K562 (cell line): ENCODE results near the gene PIAS3. TPM values are rescaled to one million over a fixed set of nuclear protein-coding genes. Genes with fewer than 3 reads are reported as not detected.
A peak's percentile ranks its signal among the peaks of the same experiment; 100 is the strongest.

Experiments used
- ATAC-seq: fragments of 200-7000 bp; cut with Tn5 transposase; 3 replicates; pipeline ENCODE4 v1.9.1; 2020; ENCODE audit warnings: moderate library complexity
- BruUV-seq: library from RNA; stranded (reverse); fragments of 400-500 nt; replicated peaks from 2 replicates; lab custom pipeline; 2021; lab: Mats Ljungman, UMichigan
- CTCF ChIA-PET: fragments of 300-600 bp; formaldehyde crosslinking; extraction: SDS; loops from one replicate; lab custom pipeline; 2021; ENCODE audit warnings: low intra/inter-chr PET ratio; lab: Yijun Ruan, JAX
- POLR2A ChIA-PET: fragments of 300-600, 350-650 bp; sonication (Branson Sonifier 250); formaldehyde crosslinking; extraction: SDS; loops from one replicate; lab custom pipeline; 2021; ENCODE audit warnings: antibody characterized with exemption, inconsistent platforms; lab: Yijun Ruan, JAX
- DNase-seq, 4 experiments: peaks; one replicate each; pipeline versions ENCODE4 v3.0.0 to v3.0.0-alpha.2; 2011 to 2018; ENCODE audit warnings: low spot score in 3 of 4, mixed read lengths in 3 of 4; ENCODE audit errors: extremely low read depth in 1 of 4
- FAIRE-seq: peaks from 2 replicates; lab custom pipeline; 2011; peaks lifted over from hg19 to GRCh38; lab: Jason Lieb, UNC
- H2AFZ ChIP-seq: 2 replicates; pipeline ENCODE4 v1.6.0; 2011; ENCODE audit warnings: low read depth, low read length, control low read depth, inconsistent platforms
- H3K27ac ChIP-seq: fragments of 200-600 bp; 3 replicates; pipeline ENCODE4 v1.8.0; 2011; ENCODE audit warnings: low read depth, mild to moderate bottlenecking, control low read depth, inconsistent platforms, low read length, moderate library complexity, mixed read lengths; ENCODE audit errors: extremely low read depth
- H3K27me3 ChIP-seq, 2 experiments: fragments of 300-600 bp in 1 of 2; 2 replicates in 1 of 2; 3 replicates in 1 of 2; pipeline versions ENCODE4 v1.6.0 to v1.8.0; 2011; ENCODE audit warnings: inconsistent platforms in 2 of 2, low read length in 2 of 2, mild to moderate bottlenecking in 1 of 2, mixed read lengths in 1 of 2, moderate library complexity in 1 of 2; ENCODE audit not compliant: control insufficient read depth in 2 of 2, insufficient read depth in 2 of 2
- H3K36me3 ChIP-seq: fragments of 300-600 bp; 3 replicates; pipeline ENCODE4 v1.8.0; 2011; ENCODE audit warnings: mild to moderate bottlenecking, low read length, inconsistent platforms; ENCODE audit not compliant: control insufficient read depth, insufficient read depth
- H3K4me1 ChIP-seq, 2 experiments: fragments of 200-600 bp in 1 of 2; replicated peaks in 1 of 2; 2 replicates in 1 of 2; 3 replicates in 1 of 2; pipeline versions ENCODE4 v1.5.1 to v1.8.0; 2011; ENCODE audit warnings: inconsistent platforms in 2 of 2, low read length in 2 of 2, mild to moderate bottlenecking in 1 of 2, mixed read lengths in 1 of 2, moderate library complexity in 1 of 2; ENCODE audit not compliant: control insufficient read depth in 2 of 2, insufficient read depth in 2 of 2
- H3K4me2 ChIP-seq: 2 replicates; pipeline ENCODE4 v1.6.1; 2011; ENCODE audit warnings: low read length, control low read depth, inconsistent platforms, mixed read lengths; ENCODE audit not compliant: insufficient read depth
- H3K4me3 ChIP-seq: fragments of 200-600 bp; sonication (generic), shearing (Covaris generic); 2 replicates; pipeline ENCODE4 v1.5.1; 2016; ENCODE audit warnings: control low read depth, inconsistent platforms
- H3K79me2 ChIP-seq: fragments of 200-600 bp; 3 replicates; pipeline ENCODE4 v1.8.0; 2011; ENCODE audit warnings: low read length, inconsistent platforms; ENCODE audit not compliant: control insufficient read depth, insufficient read depth
- H3K9ac ChIP-seq, 2 experiments: 2 replicates each; pipeline versions ENCODE4 v1.6.0 to v1.6.1; 2011; ENCODE audit warnings: low read depth in 2 of 2, low read length in 2 of 2, control low read depth in 1 of 2, inconsistent platforms in 1 of 2, mild to moderate bottlenecking in 1 of 2, mixed read lengths in 1 of 2; ENCODE audit not compliant: insufficient read depth in 1 of 2
- H3K9me1 ChIP-seq: one replicate; pipeline ENCODE4 v1.6.0; 2011; ENCODE audit warnings: inconsistent platforms, mild to moderate bottlenecking, low read length, moderate library complexity; ENCODE audit not compliant: control insufficient read depth, insufficient read depth
- H3K9me3 ChIP-seq: replicated peaks from 2 replicates; pipeline ENCODE4 v1.5.1; 2011; ENCODE audit warnings: low read depth, low read length, inconsistent platforms; ENCODE audit not compliant: control insufficient read depth, insufficient read depth
- H4K20me1 ChIP-seq: replicated peaks from 2 replicates; pipeline ENCODE4 v1.6.1; 2011; ENCODE audit warnings: low read length, inconsistent platforms, mixed read lengths; ENCODE audit not compliant: control insufficient read depth, insufficient read depth
- ARHGAP35 ChIP-seq: fragments of 450-650 bp; IDR thresholded peaks from 2 replicates; pipeline ENCODE4 v1.6.1; 2018; ENCODE audit not compliant: partially characterized antibody
- CHD2 ChIP-seq: IDR thresholded peaks from 2 replicates; pipeline ENCODE4 v1.6.1; 2011; ENCODE audit warnings: low read depth, low read length
- KHSRP ChIP-seq: fragments of 450-650 bp; IDR thresholded peaks from 2 replicates; pipeline ENCODE4 v1.6.1; 2017
- NCOA1 ChIP-seq: fragments of 450-650 bp; IDR thresholded peaks from 2 replicates; pipeline ENCODE4 v1.6.1; 2016; ENCODE audit warnings: low read depth
- NCOA4 ChIP-seq: fragments of 450-650 bp; IDR thresholded peaks from 2 replicates; pipeline ENCODE4 v1.6.1; 2018; ENCODE audit warnings: mild to moderate bottlenecking; ENCODE audit not compliant: partially characterized antibody
- NEUROD1 ChIP-seq: fragments of 150-350 bp; IDR thresholded peaks from 2 replicates; pipeline ENCODE4 v1.6.1; 2014; ENCODE audit warnings: borderline replicate concordance, low read length, low read depth; ENCODE audit not compliant: partially characterized antibody
- NONO ChIP-seq, 2 experiments: fragments of 200-400 bp in 1 of 2; fragments of 450-650 bp in 1 of 2; formaldehyde crosslinking in 1 of 2; IDR thresholded peaks; 2 replicates each; pipeline ENCODE4 v1.6.1; 2017; ENCODE audit warnings: low read depth in 2 of 2, mild to moderate bottlenecking in 2 of 2, moderate library complexity in 2 of 2, low read length in 1 of 2
- POLR2B ChIP-seq: fragments of 450-650 bp; IDR thresholded peaks from 2 replicates; pipeline ENCODE4 v1.6.1; 2018; ENCODE audit warnings: low read depth; ENCODE audit not compliant: partially characterized antibody
- PRPF4 ChIP-seq: fragments of 200-400 bp; formaldehyde crosslinking; IDR thresholded peaks from one replicate; pipeline ENCODE4 v1.6.1; 2017; ENCODE audit warnings: low read length, low read depth, mild to moderate bottlenecking; ENCODE audit not compliant: insufficient read depth, poor library complexity, severe bottlenecking
- RHOXF2B ChIP-seq: fragments of 250-450 bp; sonication (Bioruptor Pico); conservative IDR thresholded peaks from 2 replicates; pipeline ENCODE4 v1.5.1; 2021
- TBL1XR1 ChIP-seq, 2 experiments: IDR thresholded peaks; 2 replicates each; pipeline ENCODE4 v1.6.1; 2012; ENCODE audit warnings: improper control_type of control experiment in 2 of 2, low read length in 2 of 2, mild to moderate bottlenecking in 1 of 2
- TCFL5 ChIP-seq: fragments of 250-450 bp; sonication (Bioruptor Pico); conservative IDR thresholded peaks from 2 replicates; pipeline ENCODE4 v1.6.1; 2021; ENCODE audit warnings: mild to moderate bottlenecking, moderate library complexity, matching md5 sums
- ZNF24 ChIP-seq: fragments of 450-650 bp; IDR thresholded peaks from 2 replicates; pipeline ENCODE4 v1.6.1; 2016
- ZNF311 ChIP-seq: fragments of 250-450 bp; sonication (Bioruptor Pico); IDR thresholded peaks from 2 replicates; pipeline ENCODE4 v1.4.0; 2020; ENCODE audit warnings: mild to moderate bottlenecking, moderate library complexity
- ZNF57 ChIP-seq: fragments of 450-650 bp; formaldehyde crosslinking; IDR thresholded peaks from 2 replicates; pipeline ENCODE4 v1.4.0; 2020; ENCODE audit warnings: mild to moderate bottlenecking, moderate library complexity
- WGBS: fragments of 100-300 bp; shearing (Covaris generic); methylation state at CpG from one replicate; pipeline ENCODE4 v1.1.6; 2016; ENCODE audit warnings: low coverage, mixed read lengths; ENCODE audit not compliant: insufficient coverage; ENCODE audit errors: missing lambda C conversion rate; 5-methylcytosine and 5-hydroxymethylcytosine counted together
- in situ Hi-C: fragments of 300-500 bp; cut with MboI; formaldehyde crosslinking; loops from 4 replicates; pipeline ENCODE4 v1.15.0; 2018; ENCODE audit warnings: inconsistent platforms, mixed read lengths
- intact Hi-C: fragments of 100-400 bp; cut with micrococcal nuclease; formaldehyde crosslinking; loops from 2 replicates; pipeline ENCODE4 v1.14.2; 2022
- polyA plus RNA-seq, 8 experiments: library from polyadenylated mRNA; depleted of rRNA in 4 of 8; stranded (reverse) in 5 of 8; unstranded in 3 of 8; fragments of >200 nt; fragmentation: Nextera tagmentation in 2 of 8; fragmentation: Illumina TruSeq in 1 of 8; extraction: Ambion mirVana in 2 of 8; extraction: Trizol in 1 of 8; gene quantifications; 2 replicates each; pipeline versions ENCODE4 v1.2.1 to v1.2.3, GENCODE V29; 2011 to 2014; ENCODE audit warnings: inconsistent platforms in 1 of 8, missing spikeins in 1 of 8
- total RNA-seq, 7 experiments: library from RNA; depleted of rRNA in 6 of 7; stranded (reverse); fragments of >200 nt in 6 of 7; fragmentation: Illumina TruSeq in 2 of 7; extraction: Trizol in 2 of 7; gene quantifications; 2 replicates each; pipeline versions ENCODE4 v1.2.1 to v1.2.3, GENCODE V29; 2011 to 2021; ENCODE audit warnings: low replicate concordance in 1 of 7
- TF ChIP-seq, protein P1 (sequence below): fragments of 450-650 bp; IDR thresholded peaks from 2 replicates; pipeline ENCODE4 v1.6.1; 2016
- TF ChIP-seq, protein P2 (sequence below): fragments of 200-800 bp; sonication (Bioruptor generic); IDR thresholded peaks from 2 replicates; pipeline ENCODE4 v1.6.1; 2017; ENCODE audit warnings: missing genetic modification characterization, missing compliant biosample characterization

PIAS3 gene
- total and polyA plus RNA-seq, 9 of the 15 experiments (the other 6 are each of a cell fraction or from before 2014, with no cell fraction given), result 1.1 to 25.6 (median 7.9) TPM

DNA sequence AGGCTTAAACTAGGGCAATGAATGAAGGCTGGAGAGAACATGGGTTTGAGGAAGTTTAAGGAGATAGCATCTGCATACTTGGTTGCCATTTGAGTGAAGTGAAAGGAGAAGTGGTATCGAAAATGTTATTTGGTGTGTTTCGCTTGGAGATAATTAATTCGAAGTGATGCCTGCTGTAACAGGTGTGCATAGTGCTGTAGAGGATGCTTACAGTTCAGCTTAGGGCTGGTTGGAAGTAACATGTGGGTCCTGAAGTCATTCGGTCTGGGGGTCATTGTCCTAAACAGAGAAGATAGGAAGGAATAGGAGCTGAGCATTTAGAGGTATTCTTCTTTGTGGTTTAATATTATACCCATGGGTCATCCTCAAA is 13.8 kb downstream of the PIAS3 start (continued):
- TF ChIP-seq POLR2B (peak; percentile 1), KHSRP (no peak), PRPF4 (no peak), ARHGAP35 (no peak), TCFL5 (CRISPR knock-in tag) (no peak)

DNA sequence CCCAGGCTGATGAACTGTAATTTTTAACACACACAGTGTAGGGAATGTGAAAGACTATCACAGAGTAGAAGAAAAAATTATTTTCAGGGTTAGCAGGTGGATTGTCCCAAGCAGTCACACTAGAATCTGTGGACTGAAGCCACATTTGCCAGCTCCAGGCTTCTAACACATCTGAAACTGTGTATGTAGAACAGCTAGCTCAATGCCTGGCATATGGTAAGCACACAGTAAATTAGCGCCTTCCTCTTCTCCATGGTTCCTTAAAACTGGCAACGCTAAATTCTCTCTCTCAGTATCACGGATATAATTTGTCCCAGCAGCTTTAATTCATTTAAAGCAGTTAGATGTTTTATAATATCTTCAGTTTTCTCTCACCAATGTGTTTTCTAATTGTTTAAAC is 15.8 kb downstream of the PIAS3 start:
- in situ Hi-C loops, result no loop called here
- CTCF ChIA-PET, result no interaction called here
- H4K20me1 ChIP-seq, result no peaks in the 10 kb centered on the region

More for the DNA sequence above, 15.8 kb downstream of the PIAS3 start:
- H3K79me2 ChIP-seq, result no peaks in the 10 kb centered on the region
- TF ChIP-seq CHD2, result no peak
- TF ChIP-seq, protein P1, sequence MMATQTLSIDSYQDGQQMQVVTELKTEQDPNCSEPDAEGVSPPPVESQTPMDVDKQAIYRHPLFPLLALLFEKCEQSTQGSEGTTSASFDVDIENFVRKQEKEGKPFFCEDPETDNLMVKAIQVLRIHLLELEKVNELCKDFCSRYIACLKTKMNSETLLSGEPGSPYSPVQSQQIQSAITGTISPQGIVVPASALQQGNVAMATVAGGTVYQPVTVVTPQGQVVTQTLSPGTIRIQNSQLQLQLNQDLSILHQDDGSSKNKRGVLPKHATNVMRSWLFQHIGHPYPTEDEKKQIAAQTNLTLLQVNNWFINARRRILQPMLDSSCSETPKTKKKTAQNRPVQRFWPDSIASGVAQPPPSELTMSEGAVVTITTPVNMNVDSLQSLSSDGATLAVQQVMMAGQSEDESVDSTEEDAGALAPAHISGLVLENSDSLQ, result no peak
- no peak for TF ChIP-seq NEUROD1
- TF ChIP-seq NCOA4, result no peak
- TF ChIP-seq KHSRP, result no peak
- no peak for TF ChIP-seq NCOA1
- no peak for TF ChIP-seq ZNF311
- no peak for TF ChIP-seq RHOXF2B (CRISPR knock-in tag)
- TF ChIP-seq, protein P2, sequence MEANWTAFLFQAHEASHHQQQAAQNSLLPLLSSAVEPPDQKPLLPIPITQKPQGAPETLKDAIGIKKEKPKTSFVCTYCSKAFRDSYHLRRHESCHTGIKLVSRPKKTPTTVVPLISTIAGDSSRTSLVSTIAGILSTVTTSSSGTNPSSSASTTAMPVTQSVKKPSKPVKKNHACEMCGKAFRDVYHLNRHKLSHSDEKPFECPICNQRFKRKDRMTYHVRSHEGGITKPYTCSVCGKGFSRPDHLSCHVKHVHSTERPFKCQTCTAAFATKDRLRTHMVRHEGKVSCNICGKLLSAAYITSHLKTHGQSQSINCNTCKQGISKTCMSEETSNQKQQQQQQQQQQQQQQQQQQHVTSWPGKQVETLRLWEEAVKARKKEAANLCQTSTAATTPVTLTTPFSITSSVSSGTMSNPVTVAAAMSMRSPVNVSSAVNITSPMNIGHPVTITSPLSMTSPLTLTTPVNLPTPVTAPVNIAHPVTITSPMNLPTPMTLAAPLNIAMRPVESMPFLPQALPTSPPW, result no peak
- TF ChIP-seq ZNF24, result no peak
- TF ChIP-seq NONO (IDR thresholded peaks at IDR 0.05; ENCODE audit: low read depth in 2 of 2, low read length in 1 of 2), result no peak
- no peak for TF ChIP-seq TBL1XR1 (IDR thresholded peaks at IDR 0.05; ENCODE audit: low read length in 2 of 2)
- no peak for TF ChIP-seq ZNF57 (CRISPR knock-in tag)
- TF ChIP-seq, all 486 proteins: peak for 0
- Histone ChIP-seq H3K9me1 (no peaks in the 10 kb centered on the region), H3K4me3 (no peak overlapping the region), H3K27ac (no peak overlapping the region), H3K27me3 (no peaks in the 10 kb centered on the region), H3K36me3 (peaks cover 53% of the 10 kb centered on the region), H3K4me2 (no peak overlapping the region), H2AFZ (no peak overlapping the region), H3K9ac (no peak overlapping the region), H3K4me1 (peaks cover 7 to 15% of the 10 kb centered on the region in 2 experiments; a peak in 4 of 5 replicates), H3K9me3 (no peaks in the 10 kb centered on the region)
- DNase-seq (no peak), ATAC-seq (no peak), FAIRE-seq (no peak)
- 95% methylated on average over 3 of the region's 3 CpGs for WGBS
- intact Hi-C loops, result no loop called here
- POLR2A ChIA-PET, result interaction anchor here (0.7 to 6.8 kb wide), 4 partner anchors 9 to 192 kb away, joined by 3 to 40 read pairs (median 19); partner anchors contain the start of gene PIAS3
- BruUV-seq, result no TSS peak
